ENCODE data around the gene CIBAR2. TPM values are rescaled to one million over a fixed set of nuclear protein-coding genes. Genes with fewer than 3 reads are reported as not detected.

CIBAR2 gene
- total RNA-seq, 6 experiments from 2014 or later, result not detected

GRCh38 chr16:85103114-85104079 is 8.9 kb downstream of the CIBAR2 start:
- TF ChIP-seq, protein P1, sequence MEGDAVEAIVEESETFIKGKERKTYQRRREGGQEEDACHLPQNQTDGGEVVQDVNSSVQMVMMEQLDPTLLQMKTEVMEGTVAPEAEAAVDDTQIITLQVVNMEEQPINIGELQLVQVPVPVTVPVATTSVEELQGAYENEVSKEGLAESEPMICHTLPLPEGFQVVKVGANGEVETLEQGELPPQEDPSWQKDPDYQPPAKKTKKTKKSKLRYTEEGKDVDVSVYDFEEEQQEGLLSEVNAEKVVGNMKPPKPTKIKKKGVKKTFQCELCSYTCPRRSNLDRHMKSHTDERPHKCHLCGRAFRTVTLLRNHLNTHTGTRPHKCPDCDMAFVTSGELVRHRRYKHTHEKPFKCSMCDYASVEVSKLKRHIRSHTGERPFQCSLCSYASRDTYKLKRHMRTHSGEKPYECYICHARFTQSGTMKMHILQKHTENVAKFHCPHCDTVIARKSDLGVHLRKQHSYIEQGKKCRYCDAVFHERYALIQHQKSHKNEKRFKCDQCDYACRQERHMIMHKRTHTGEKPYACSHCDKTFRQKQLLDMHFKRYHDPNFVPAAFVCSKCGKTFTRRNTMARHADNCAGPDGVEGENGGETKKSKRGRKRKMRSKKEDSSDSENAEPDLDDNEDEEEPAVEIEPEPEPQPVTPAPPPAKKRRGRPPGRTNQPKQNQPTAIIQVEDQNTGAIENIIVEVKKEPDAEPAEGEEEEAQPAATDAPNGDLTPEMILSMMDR (IDR thresholded peaks at IDR 0.05), result no peak
- no peaks in the 10 kb centered on the region for H3K9me3 Mint-ChIP-seq
- no peaks in the 10 kb centered on the region for H3K4me1 Mint-ChIP-seq (ENCODE audit: low read depth)
- DNase-seq, result no peak
- no peak overlapping the region for H3K4me3 Mint-ChIP-seq
- H3K36me3 Mint-ChIP-seq (ENCODE audit: low read depth), result no peaks in the 10 kb centered on the region
- H3K27ac Mint-ChIP-seq, result no peak overlapping the region
- H3K27me3 Mint-ChIP-seq (ENCODE audit: insufficient read depth), result peaks cover 21% of the 10 kb centered on the region

GRCh38 chr16:85101956-85102630 is 10.2 kb downstream of the CIBAR2 start:
- TF ChIP-seq, protein P1 (IDR thresholded peaks at IDR 0.05), result no peak
- Mint-ChIP-seq H3K27ac (no peak overlapping the region), H3K27me3 (ENCODE audit: insufficient read depth) (peaks cover 24% of the 10 kb centered on the region), H3K9me3 (no peaks in the 10 kb centered on the region), H3K4me1 (ENCODE audit: low read depth) (no peaks in the 10 kb centered on the region), H3K36me3 (ENCODE audit: low read depth) (no peaks in the 10 kb centered on the region), H3K4me3 (no peak overlapping the region)
- no peak for DNase-seq

DNA sequence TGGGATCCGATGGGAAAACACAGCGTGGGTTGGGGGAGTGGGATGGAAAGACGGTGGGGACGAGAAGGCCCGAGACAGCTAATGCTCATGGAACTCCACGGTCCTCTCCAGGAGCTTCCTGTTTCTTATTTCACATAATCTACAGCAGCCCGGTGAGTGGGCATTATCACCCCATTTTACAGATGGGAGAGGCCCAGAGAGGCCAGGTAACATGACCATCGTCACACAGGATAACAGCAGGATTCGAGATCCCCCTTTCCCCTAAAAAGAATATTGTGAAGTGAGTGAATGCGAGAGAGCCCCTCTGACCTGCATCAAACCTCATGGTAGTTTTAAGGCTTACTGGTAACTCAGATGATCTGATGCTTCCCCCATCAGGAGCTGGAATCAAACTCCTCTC is 12.0 kb downstream of the CIBAR2 start:
- Mint-ChIP-seq H3K27me3 (ENCODE audit: insufficient read depth) (peaks cover 32% of the 10 kb centered on the region), H3K4me1 (ENCODE audit: low read depth) (no peaks in the 10 kb centered on the region), H3K27ac (no peak overlapping the region), H3K4me3 (no peak overlapping the region), H3K9me3 (no peaks in the 10 kb centered on the region), H3K36me3 (ENCODE audit: low read depth) (no peaks in the 10 kb centered on the region)
- DNase-seq, result no peak
- TF ChIP-seq, protein P1 (IDR thresholded peaks at IDR 0.05), result no peak

DNA sequence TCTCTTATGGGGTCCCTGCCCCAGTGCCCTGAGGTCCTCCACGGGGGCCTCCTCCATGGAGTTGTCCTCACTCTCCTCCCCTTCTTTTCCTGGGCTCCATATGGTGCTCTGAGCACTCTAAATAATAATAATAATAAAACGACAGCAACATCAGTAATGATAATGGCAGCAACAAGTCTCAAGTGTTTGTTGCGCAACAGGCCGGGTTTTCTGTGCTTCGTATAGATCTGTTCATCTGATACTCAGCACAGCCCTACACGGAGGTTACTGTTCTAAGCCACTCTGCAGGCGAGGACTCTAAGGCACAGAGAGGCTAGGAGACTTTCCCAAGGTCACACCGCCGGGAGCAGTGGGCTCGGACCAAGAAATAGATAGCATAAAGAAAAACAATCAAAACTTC is 13.7 kb downstream of the CIBAR2 start:
- H3K36me3 Mint-ChIP-seq (ENCODE audit: low read depth), result no peaks in the 10 kb centered on the region
- no peak for DNase-seq
- no peak overlapping the region for H3K4me3 Mint-ChIP-seq
- no peaks in the 10 kb centered on the region for H3K9me3 Mint-ChIP-seq
- TF ChIP-seq, protein P1 (IDR thresholded peaks at IDR 0.05), result no peak
- H3K4me1 Mint-ChIP-seq (ENCODE audit: low read depth), result no peaks in the 10 kb centered on the region
- H3K27me3 Mint-ChIP-seq (ENCODE audit: insufficient read depth), result peaks cover 43% of the 10 kb centered on the region
- H3K27ac Mint-ChIP-seq, result no peak overlapping the region

GRCh38 chr16:85096921-85097320 is 15.4 kb downstream of the CIBAR2 start:
- Mint-ChIP-seq H3K27me3 (ENCODE audit: insufficient read depth) (peaks cover 37% of the 10 kb centered on the region), H3K4me1 (ENCODE audit: low read depth) (no peaks in the 10 kb centered on the region), H3K9me3 (no peaks in the 10 kb centered on the region), H3K4me3 (no peak overlapping the region), H3K27ac (no peak overlapping the region), H3K36me3 (ENCODE audit: low read depth) (no peaks in the 10 kb centered on the region)
- DNase-seq, result no peak
- TF ChIP-seq, protein P1 (IDR thresholded peaks at IDR 0.05), result no peak

Data from HFFc6 (cell line).